ENCODE results near the gene CDKAL1. TPM values are rescaled to one million over a fixed set of nuclear protein-coding genes. Genes with fewer than 3 reads are reported as not detected.

The CDKAL1 gene
- total RNA-seq, 1 experiment from 2014 or later: 13.8 TPM

DNA sequence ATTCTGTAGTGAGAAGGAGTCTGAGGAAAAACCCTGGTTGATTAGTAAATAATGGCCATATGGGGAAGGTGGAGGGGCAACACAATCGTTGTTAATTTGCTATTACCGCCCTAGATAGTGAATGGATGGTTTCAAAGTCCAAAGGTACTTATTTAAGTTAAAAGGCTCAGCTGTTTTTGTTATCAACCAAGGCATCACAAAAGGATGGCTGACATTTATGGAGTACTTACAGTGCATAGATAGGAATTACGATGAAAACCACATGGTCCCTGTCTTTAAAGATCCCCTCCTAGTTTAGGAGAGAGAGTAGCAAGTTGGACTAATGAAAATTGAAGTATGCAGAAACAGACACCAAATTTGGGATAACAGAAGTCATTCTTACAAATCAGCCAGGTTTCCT, 319.6 kb downstream of the CDKAL1 start:
- Histone ChIP-seq H3K4me1 (ENCODE audit: insufficient read depth, low read length) (no peaks in the 10 kb centered on the region), H3K27me3 (ENCODE audit: low read length) (no peaks in the 10 kb centered on the region), H3F3A (ENCODE audit: low read length, unreplicated experiment) (no peaks in the 10 kb centered on the region), H3K36me3 (ENCODE audit: low read depth, low read length) (no peaks in the 10 kb centered on the region), H3K4me3 (ENCODE audit: low read length) (no peak overlapping the region), H4K20me1 (ENCODE audit: low read length) (no peaks in the 10 kb centered on the region), H3K9me3 (ENCODE audit: low read length) (no peaks in the 10 kb centered on the region), H3K27ac (ENCODE audit: low read length) (no peak overlapping the region), H3K79me2 (ENCODE audit: low read length) (no peaks in the 10 kb centered on the region), H3K9ac (ENCODE audit: low read length) (no peak overlapping the region), H3K4me2 (ENCODE audit: low read length) (no peak overlapping the region), H3K9me2 (replicated peaks; ENCODE audit: low read length) (no peaks in the 10 kb centered on the region), H2AFZ (ENCODE audit: low read length) (no peak overlapping the region)
- ChIA-PET POLR2A (ENCODE audit: unreplicated experiment) (no interaction called here), CTCF (no interaction called here)
- TF ChIP-seq, protein P1, sequence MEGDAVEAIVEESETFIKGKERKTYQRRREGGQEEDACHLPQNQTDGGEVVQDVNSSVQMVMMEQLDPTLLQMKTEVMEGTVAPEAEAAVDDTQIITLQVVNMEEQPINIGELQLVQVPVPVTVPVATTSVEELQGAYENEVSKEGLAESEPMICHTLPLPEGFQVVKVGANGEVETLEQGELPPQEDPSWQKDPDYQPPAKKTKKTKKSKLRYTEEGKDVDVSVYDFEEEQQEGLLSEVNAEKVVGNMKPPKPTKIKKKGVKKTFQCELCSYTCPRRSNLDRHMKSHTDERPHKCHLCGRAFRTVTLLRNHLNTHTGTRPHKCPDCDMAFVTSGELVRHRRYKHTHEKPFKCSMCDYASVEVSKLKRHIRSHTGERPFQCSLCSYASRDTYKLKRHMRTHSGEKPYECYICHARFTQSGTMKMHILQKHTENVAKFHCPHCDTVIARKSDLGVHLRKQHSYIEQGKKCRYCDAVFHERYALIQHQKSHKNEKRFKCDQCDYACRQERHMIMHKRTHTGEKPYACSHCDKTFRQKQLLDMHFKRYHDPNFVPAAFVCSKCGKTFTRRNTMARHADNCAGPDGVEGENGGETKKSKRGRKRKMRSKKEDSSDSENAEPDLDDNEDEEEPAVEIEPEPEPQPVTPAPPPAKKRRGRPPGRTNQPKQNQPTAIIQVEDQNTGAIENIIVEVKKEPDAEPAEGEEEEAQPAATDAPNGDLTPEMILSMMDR (conservative IDR thresholded peaks at IDR 0.05; ENCODE audit: low read depth, low read length): no peak
- TF ChIP-seq EZH2 (IDR thresholded peaks at IDR 0.05; ENCODE audit: low read length, unreplicated experiment) (no peak), EZH2phosphoT487 (IDR thresholded peaks at IDR 0.05; ENCODE audit: borderline replicate concordance, low read length) (no peak)
- BruUV-seq (replicated peaks): no TSS peak
- no peak for DNase-seq
- ATAC-seq: no peak
- intact Hi-C loops (cut with micrococcal nuclease): no loop called here

GRCh38 chr6:20856681-20857288, 322.5 kb downstream of the CDKAL1 start:
- no peak overlapping the region for H3K9ac ChIP-seq (ENCODE audit: low read length)
- H3K4me1 ChIP-seq (ENCODE audit: insufficient read depth, low read length): no peaks in the 10 kb centered on the region
- no peaks in the 10 kb centered on the region for H3K9me3 ChIP-seq (ENCODE audit: low read length)
- no peak overlapping the region for H3K27ac ChIP-seq (ENCODE audit: low read length)
- H3K4me3 ChIP-seq (ENCODE audit: low read length): no peak overlapping the region
- H3K4me2 ChIP-seq (ENCODE audit: low read length): no peak overlapping the region
- ChIA-PET CTCF (no interaction called here), POLR2A (ENCODE audit: unreplicated experiment) (no interaction called here)
- H2AFZ ChIP-seq (ENCODE audit: low read length): no peak overlapping the region
- H3K9me2 ChIP-seq (replicated peaks; ENCODE audit: low read length): no peaks in the 10 kb centered on the region
- H3K36me3 ChIP-seq (ENCODE audit: low read depth, low read length): no peaks in the 10 kb centered on the region
- no peak for ATAC-seq
- no peak for DNase-seq
- no peak for TF ChIP-seq EZH2 (IDR thresholded peaks at IDR 0.05; ENCODE audit: low read length, unreplicated experiment)
- TF ChIP-seq EZH2phosphoT487 (IDR thresholded peaks at IDR 0.05; ENCODE audit: borderline replicate concordance, low read length): no peak
- TF ChIP-seq, protein P1 (conservative IDR thresholded peaks at IDR 0.05; ENCODE audit: low read depth, low read length): no peak
- intact Hi-C loops (cut with micrococcal nuclease): no loop called here
- H4K20me1 ChIP-seq (ENCODE audit: low read length): no peaks in the 10 kb centered on the region
- H3F3A ChIP-seq (ENCODE audit: low read length, unreplicated experiment): no peaks in the 10 kb centered on the region
- no TSS peak for BruUV-seq (replicated peaks)
- H3K79me2 ChIP-seq (ENCODE audit: low read length): no peaks in the 10 kb centered on the region
- H3K27me3 ChIP-seq (ENCODE audit: low read length): no peaks in the 10 kb centered on the region

- H3K9me3 ChIP-seq (ENCODE audit: low read length): no peaks in the 10 kb centered on the region
- BruUV-seq (replicated peaks): no TSS peak
- H3K4me2 ChIP-seq (ENCODE audit: low read length): no peak overlapping the region
- TF ChIP-seq, protein P1 (conservative IDR thresholded peaks at IDR 0.05; ENCODE audit: low read depth, low read length): no peak
- TF ChIP-seq EZH2phosphoT487 (IDR thresholded peaks at IDR 0.05; ENCODE audit: borderline replicate concordance, low read length) (no peak), EZH2 (IDR thresholded peaks at IDR 0.05; ENCODE audit: low read length, unreplicated experiment) (no peak)
- H3F3A ChIP-seq (ENCODE audit: low read length, unreplicated experiment): no peaks in the 10 kb centered on the region
- H3K36me3 ChIP-seq (ENCODE audit: low read depth, low read length): no peaks in the 10 kb centered on the region
- H3K79me2 ChIP-seq (ENCODE audit: low read length): no peaks in the 10 kb centered on the region
- no peak overlapping the region for H3K27ac ChIP-seq (ENCODE audit: low read length)
- POLR2A ChIA-PET (ENCODE audit: unreplicated experiment): no interaction called here
- intact Hi-C loops (cut with micrococcal nuclease): loop anchor here (10.0 kb wide), 1 partner anchor 207 kb away; no protein-coding TSS in a partner anchor
- no peaks in the 10 kb centered on the region for H3K27me3 ChIP-seq (ENCODE audit: low read length)
- H3K4me1 ChIP-seq (ENCODE audit: insufficient read depth, low read length): no peaks in the 10 kb centered on the region
- ATAC-seq (no peak), DNase-seq (no peak)
- no peaks in the 10 kb centered on the region for H3K9me2 ChIP-seq (replicated peaks; ENCODE audit: low read length)
- CTCF ChIA-PET: no interaction called here
- H2AFZ ChIP-seq (ENCODE audit: low read length): no peak overlapping the region
- no peaks in the 10 kb centered on the region for H4K20me1 ChIP-seq (ENCODE audit: low read length)
- H3K9ac ChIP-seq (ENCODE audit: low read length): no peak overlapping the region
- no peak overlapping the region for H3K4me3 ChIP-seq (ENCODE audit: low read length)
Measured at GRCh38 chr6:20861481-20861880, 327.2 kb downstream of the CDKAL1 start.
